ENCODE results near the gene SRRM4. TPM values are rescaled to one million over a fixed set of nuclear protein-coding genes. Genes with fewer than 3 reads are reported as not detected.
"Not testable (repeated sequence)": the region's sequence is repeated elsewhere in the genome, so short reads cannot be mapped to it uniquely, and the experiment has no call there.

Gene SRRM4
- total and polyA plus RNA-seq, 10 of the 15 experiments (the other 5 are each of a cell fraction or from before 2014, with no cell fraction given) = under 0.01 to 0.01 TPM; not detected in 8

- no peak for DNase-seq (ENCODE audit: low read depth, low spot score)
- no peaks in the 10 kb centered on the region for H3K36me3 ChIP-seq (ENCODE audit: control insufficient read depth in 2 of 2, insufficient read depth in 2 of 2, low read length in 1 of 2)
- no peaks in the 10 kb centered on the region for H3K4me1 ChIP-seq (ENCODE audit: control insufficient read depth, insufficient read depth, low read length)
- no TSS peak for BruUV-seq (replicated peaks)
- 16% methylated on average over 5 of the region's 5 CpGs for WGBS (ENCODE audit: insufficient coverage, insufficient replicate concordance, low lambda C conversion rate, missing lambda C conversion rate)
- CTCF ChIA-PET = no interaction called here
- FAIRE-seq = no peak
- TF ChIP-seq FOXM1 (IDR thresholded peaks at IDR 0.05; ENCODE audit: low read depth, low read length) (no peak), JUNB (IDR thresholded peaks at IDR 0.05) (no peak), NFXL1 (IDR thresholded peaks at IDR 0.05; ENCODE audit: borderline replicate concordance) (no peak), YY1 (IDR thresholded peaks at IDR 0.05; ENCODE audit: low read depth, low read length) (no peak), FOXK2 (IDR thresholded peaks at IDR 0.05) (no peak), NFIC (IDR thresholded peaks at IDR 0.05; ENCODE audit: low read depth, low read length) (no peak), EZH2 (IDR thresholded peaks at IDR 0.05; ENCODE audit: borderline replicate concordance, control insufficient read depth, low read depth, low read length) (no peak), TARDBP (IDR thresholded peaks at IDR 0.05; ENCODE audit: borderline replicate concordance) (no peak), SRF (IDR thresholded peaks at IDR 0.05; ENCODE audit: low read depth in 2 of 2, low read length in 2 of 2) (no peak), SMAD5 (IDR thresholded peaks at IDR 0.05; ENCODE audit: low read depth) (no peak), ZBTB11 (CRISPR knock-in tag; IDR thresholded peaks at IDR 0.05) (no peak), KLF5 (IDR thresholded peaks at IDR 0.05; ENCODE audit: partially characterized antibody) (no peak), SMC3 (IDR thresholded peaks at IDR 0.05; ENCODE audit: borderline replicate concordance, low read length) (no peak)
- TF ChIP-seq, protein P1, sequence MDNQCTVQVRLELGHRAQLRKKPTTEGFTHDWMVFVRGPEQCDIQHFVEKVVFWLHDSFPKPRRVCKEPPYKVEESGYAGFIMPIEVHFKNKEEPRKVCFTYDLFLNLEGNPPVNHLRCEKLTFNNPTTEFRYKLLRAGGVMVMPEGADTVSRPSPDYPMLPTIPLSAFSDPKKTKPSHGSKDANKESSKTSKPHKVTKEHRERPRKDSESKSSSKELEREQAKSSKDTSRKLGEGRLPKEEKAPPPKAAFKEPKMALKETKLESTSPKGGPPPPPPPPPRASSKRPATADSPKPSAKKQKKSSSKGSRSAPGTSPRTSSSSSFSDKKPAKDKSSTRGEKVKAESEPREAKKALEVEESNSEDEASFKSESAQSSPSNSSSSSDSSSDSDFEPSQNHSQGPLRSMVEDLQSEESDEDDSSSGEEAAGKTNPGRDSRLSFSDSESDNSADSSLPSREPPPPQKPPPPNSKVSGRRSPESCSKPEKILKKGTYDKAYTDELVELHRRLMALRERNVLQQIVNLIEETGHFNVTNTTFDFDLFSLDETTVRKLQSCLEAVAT (IDR thresholded peaks at IDR 0.05) = no peak
- no peak overlapping the region for H3K9ac ChIP-seq (ENCODE audit: control insufficient read depth, insufficient read depth, low read length)
- H3K9me3 ChIP-seq (replicated peaks; ENCODE audit: control insufficient read depth, insufficient read depth, low read length) = no peaks in the 10 kb centered on the region; the same call in 2 of the 3 replicates
- H3K4me3 ChIP-seq = no peak overlapping the region
- intact Hi-C loops (cut with micrococcal nuclease; ENCODE audit: unreplicated experiment) = no loop called here
- POLR2A ChIA-PET = no interaction called here
- H3K79me2 ChIP-seq (ENCODE audit: control insufficient read depth, insufficient read depth, low read length) = no peaks in the 10 kb centered on the region
- H2AFZ ChIP-seq (ENCODE audit: control insufficient read depth, low read depth, low read length) = no peak overlapping the region
- in situ Hi-C loops (cut with MboI) = no loop called here
- SMC1A ChIA-PET (ENCODE audit: uncharacterized antibody, unreplicated experiment) = no interaction called here
- H3K27me3 ChIP-seq (replicated peaks in 1 of 2; ENCODE audit: control insufficient read depth in 2 of 2, insufficient read depth in 2 of 2, low read length in 1 of 2) = no peaks in the 10 kb centered on the region
- H3K4me2 ChIP-seq (ENCODE audit: control insufficient read depth, insufficient read depth) = no peak overlapping the region
- H4K20me1 ChIP-seq (ENCODE audit: control insufficient read depth, insufficient read depth) = no peaks in the 10 kb centered on the region
- ATAC-seq = no peak
- RAD21 ChIA-PET (ENCODE audit: unreplicated experiment) = no interaction called here
- no peak overlapping the region for H3K27ac ChIP-seq (ENCODE audit: control insufficient read depth, insufficient read depth)
These were observed 25.4 kb downstream of the SRRM4 start for GRCh38 chr12:119006746-119007145.

DNA sequence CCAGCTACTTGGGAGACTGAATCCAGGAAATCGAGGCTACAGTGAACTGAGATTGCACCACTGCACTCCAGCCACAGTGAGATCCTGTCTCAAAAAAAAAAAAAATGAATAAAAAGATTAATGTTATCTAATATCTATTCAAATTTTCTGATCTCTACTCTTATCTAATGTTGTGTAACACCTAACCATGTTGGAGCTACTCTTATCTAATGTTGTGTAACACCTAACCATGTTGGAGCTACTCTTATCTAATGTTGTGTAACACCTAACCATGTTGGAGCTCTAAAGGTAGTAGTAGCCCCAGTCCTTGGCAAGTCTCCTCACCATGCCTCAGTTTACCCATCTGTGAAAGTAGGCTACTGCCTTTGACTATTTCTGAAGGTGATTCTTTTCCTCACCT is 26.9 kb downstream of the SRRM4 start:
- ATAC-seq; H3K4me2 ChIP-seq (ENCODE audit: control insufficient read depth, insufficient read depth); H3K36me3 ChIP-seq (ENCODE audit: control insufficient read depth in 2 of 2, insufficient read depth in 2 of 2, low read length in 1 of 2); H3K27ac ChIP-seq (ENCODE audit: control insufficient read depth, insufficient read depth); SMC1A ChIA-PET (ENCODE audit: uncharacterized antibody, unreplicated experiment); H3K9ac ChIP-seq (ENCODE audit: control insufficient read depth, insufficient read depth, low read length); H2AFZ ChIP-seq (ENCODE audit: control insufficient read depth, low read depth, low read length); POLR2A ChIA-PET; BruUV-seq (replicated peaks); H3K4me1 ChIP-seq (ENCODE audit: control insufficient read depth, insufficient read depth, low read length); H3K79me2 ChIP-seq (ENCODE audit: control insufficient read depth, insufficient read depth, low read length); H3K9me3 ChIP-seq (replicated peaks; ENCODE audit: control insufficient read depth, insufficient read depth, low read length); CTCF ChIA-PET; in situ Hi-C loops (cut with MboI); H3K27me3 ChIP-seq (replicated peaks in 1 of 2; ENCODE audit: control insufficient read depth in 2 of 2, insufficient read depth in 2 of 2, low read length in 1 of 2); DNase-seq (ENCODE audit: low read depth, low spot score); H4K20me1 ChIP-seq (ENCODE audit: control insufficient read depth, insufficient read depth); H3K4me3 ChIP-seq; intact Hi-C loops (cut with micrococcal nuclease; ENCODE audit: unreplicated experiment); RAD21 ChIA-PET (ENCODE audit: unreplicated experiment); FAIRE-seq: not testable (repeated sequence)
- WGBS (ENCODE audit: insufficient coverage, insufficient replicate concordance, low lambda C conversion rate, missing lambda C conversion rate) = 0% methylated on average over 1 of the region's 1 CpG
